Activated B cell treated with CpG ODN at 0.5 μM for 24 hours (primary cell): ENCODE data around the gene ALKBH6. TPM values are rescaled to one million over a fixed set of nuclear protein-coding genes. Genes with fewer than 3 reads are reported as not detected.

Experiments
- ATAC-seq: fragments of 200-7000 bp; cut with Tn5 transposase; one replicate; pipeline ENCODE4 v1.10.0; 2021; ENCODE audit warnings: low read depth, mild to moderate bottlenecking, moderate library complexity
- CTCF ChIA-PET: fragments of 350-600 bp; sonication (Branson Sonifier 250); formaldehyde crosslinking; loops from one replicate; lab custom pipeline; 2021; ENCODE audit warnings: antibody characterized with exemption; lab: Charles Lee
- POLR2A ChIA-PET: fragments of 350-600 bp; sonication (Branson Sonifier 250); formaldehyde crosslinking; loops from one replicate; lab custom pipeline; 2021; ENCODE audit warnings: antibody characterized with exemption; lab: Charles Lee
- DNase-seq: peaks from one replicate; pipeline ENCODE4 v3.0.0; 2022
- H3K27ac Mint-ChIP-seq: one replicate; pipeline ENCODE4 v1.8.0; 2020; ENCODE audit warnings: mixed read lengths
- H3K27me3 Mint-ChIP-seq: one replicate; pipeline ENCODE4 v1.8.0; 2021; ENCODE audit warnings: mixed read lengths
- H3K36me3 Mint-ChIP-seq: one replicate; pipeline ENCODE4 v1.8.0; 2021; ENCODE audit warnings: low read depth, mixed read lengths
- H3K4me1 Mint-ChIP-seq: one replicate; pipeline ENCODE4 v1.8.0; 2021; ENCODE audit warnings: mixed read lengths
- H3K4me3 Mint-ChIP-seq: one replicate; pipeline ENCODE4 v1.8.0; 2020; ENCODE audit warnings: mild to moderate bottlenecking, mixed read lengths
- H3K9me3 Mint-ChIP-seq: one replicate; pipeline ENCODE4 v1.8.0; 2020; ENCODE audit warnings: mixed read lengths
- CTCF ChIP-seq: fragments of 200-600 bp; IDR thresholded peaks from one replicate; pipeline ENCODE4 v1.8.0; 2022; ENCODE audit warnings: antibody characterized with exemption, mild to moderate bottlenecking
- intact Hi-C: fragments of 100-400 bp; cut with micrococcal nuclease; formaldehyde crosslinking; loops from one replicate; pipeline ENCODE4 v1.15.1; 2024
- total RNA-seq: library from RNA; stranded (reverse); gene quantifications from 2 replicates; pipeline ENCODE4 v1.2.3, GENCODE V29; 2022

Gene ALKBH6
- total RNA-seq, 1 donor from 2014 or later, result 32.7 TPM

GRCh38 chr19:35978832-35979365 is 35.1 kb downstream of the ALKBH6 start:
- POLR2A ChIA-PET, result no interaction called here
- intact Hi-C loops, result no loop called here
- H3K27ac Mint-ChIP-seq, result no peak overlapping the region
- ATAC-seq, result no peak
- no peaks in the 10 kb centered on the region for H3K36me3 Mint-ChIP-seq
- CTCF ChIA-PET, result no interaction called here
- no peaks in the 10 kb centered on the region for H3K9me3 Mint-ChIP-seq
- H3K4me1 Mint-ChIP-seq, result no peaks in the 10 kb centered on the region
- TF ChIP-seq CTCF, result no peak
- no peak for DNase-seq
- H3K4me3 Mint-ChIP-seq, result no peak overlapping the region
- H3K27me3 Mint-ChIP-seq, result peaks cover 32% of the 10 kb centered on the region

GRCh38 chr19:35978271-35978670 is 35.7 kb downstream of the ALKBH6 start:
- DNase-seq (no peak), ATAC-seq (no peak)
- Mint-ChIP-seq H3K4me1 (no peaks in the 10 kb centered on the region), H3K9me3 (no peaks in the 10 kb centered on the region), H3K36me3 (no peaks in the 10 kb centered on the region), H3K4me3 (no peak overlapping the region), H3K27ac (no peak overlapping the region), H3K27me3 (peaks cover 26% of the 10 kb centered on the region)
- intact Hi-C loops, result no loop called here
- POLR2A ChIA-PET, result no interaction called here
- no peak for TF ChIP-seq CTCF
- CTCF ChIA-PET, result no interaction called here

GRCh38 chr19:35977446-35978222 is 36.4 kb downstream of the ALKBH6 start:
- ChIA-PET POLR2A (no interaction called here), CTCF (no interaction called here)
- Mint-ChIP-seq H3K4me1 (no peaks in the 10 kb centered on the region), H3K4me3 (no peak overlapping the region), H3K27ac (no peak overlapping the region), H3K9me3 (no peaks in the 10 kb centered on the region), H3K36me3 (no peaks in the 10 kb centered on the region), H3K27me3 (peaks cover 22% of the 10 kb centered on the region)
- intact Hi-C loops, result no loop called here
- DNase-seq (no peak), ATAC-seq (peak; percentile 50)
- TF ChIP-seq CTCF, result no peak

- no peaks in the 10 kb centered on the region for H3K36me3 Mint-ChIP-seq
- POLR2A ChIA-PET, result no interaction called here
- H3K4me1 Mint-ChIP-seq, result no peaks in the 10 kb centered on the region
- no peak for ATAC-seq
- peaks cover 13% of the 10 kb centered on the region for H3K27me3 Mint-ChIP-seq
- CTCF ChIA-PET, result no interaction called here
- intact Hi-C loops, result no loop called here
- no peak overlapping the region for H3K27ac Mint-ChIP-seq
- DNase-seq, result no peak
- no peak overlapping the region for H3K4me3 Mint-ChIP-seq
- no peak for TF ChIP-seq CTCF
- H3K9me3 Mint-ChIP-seq, result no peaks in the 10 kb centered on the region
Observed at GRCh38 chr19:35975608-35976214, 38.3 kb downstream of the ALKBH6 start.

- DNase-seq (no peak), ATAC-seq (no peak)
- Mint-ChIP-seq H3K36me3 (no peaks in the 10 kb centered on the region), H3K9me3 (no peaks in the 10 kb centered on the region), H3K4me1 (no peaks in the 10 kb centered on the region), H3K27me3 (peaks cover 5% of the 10 kb centered on the region), H3K27ac (no peak overlapping the region), H3K4me3 (no peak overlapping the region)
- CTCF ChIA-PET, result no interaction called here
- intact Hi-C loops, result no loop called here
- POLR2A ChIA-PET, result no interaction called here
- TF ChIP-seq CTCF, result no peak
Observed at GRCh38 chr19:35973487-35973886, 40.5 kb downstream of the ALKBH6 start.
